ENCODE measurements around the gene PLA2G3. TPM values are rescaled to one million over a fixed set of nuclear protein-coding genes. Genes with fewer than 3 reads are reported as not detected.
A peak's percentile ranks its signal among the peaks of the same experiment; 100 is the strongest.
"Not testable (repeated sequence)": the region's sequence is repeated elsewhere in the genome, so short reads cannot be mapped to it uniquely, and the experiment has no call there.

PLA2G3 gene
- total and polyA plus RNA-seq, 12 donors = 0.09 TPM; not detected in 11

- Histone ChIP-seq H3K27me3 (no peaks in the 10 kb centered on the region), H3K4me1 (replicated peaks in 1 of 2) (peaks cover 6 to 25% of the 10 kb centered on the region in 2 donors), H3K4me3 (no peak overlapping the region), H3K9me3 (replicated peaks in 1 of 3) (no peaks in the 10 kb centered on the region), H3K27ac (no peak overlapping the region), H3K36me3 (replicated peaks in 1 of 2) (no peaks in the 10 kb centered on the region)
- WGBS, 4 donors = 88 to 100% (median 94%) methylated on average over 1 of the region's 1 CpG
- intact Hi-C loops (cut with DNase I) = no loop called here
- DNase-seq = no peak
- TF ChIP-seq CTCF (IDR thresholded peaks at IDR 0.05) (no peak), POLR2A (IDR thresholded peaks at IDR 0.05) (no peak)
These were observed 36.6 kb upstream of the PLA2G3 start for GRCh38 chr22:31176923-31177322.

GRCh38 chr22:31173386-31174145, 33.3 kb upstream of the PLA2G3 start:
- no peak overlapping the region for H3K4me3 ChIP-seq
- TF ChIP-seq CTCF (IDR thresholded peaks at IDR 0.05) (no peak), POLR2A (IDR thresholded peaks at IDR 0.05) (no peak)
- WGBS, 4 donors = 65 to 73% (median 66%) methylated on average over 3 to 5 of the region's 5 CpGs
- no peaks in the 10 kb centered on the region for H3K9me3 ChIP-seq (replicated peaks in 1 of 3)
- H3K36me3 ChIP-seq (replicated peaks in 1 of 2) = peaks cover 0 to 3% of the 10 kb centered on the region in 2 donors
- H3K27me3 ChIP-seq = no peaks in the 10 kb centered on the region
- intact Hi-C loops (cut with DNase I) = no loop called here
- peaks cover 6 to 18% of the 10 kb centered on the region in 2 donors for H3K4me1 ChIP-seq (replicated peaks in 1 of 2)
- no peak for DNase-seq
- peak overlapping the region in 2 of 5 donors; percentile 50 to 53 for H3K27ac ChIP-seq

- H3K4me3 ChIP-seq; H3K9me3 ChIP-seq (replicated peaks in 1 of 3); H3K36me3 ChIP-seq (replicated peaks in 1 of 2); H3K27me3 ChIP-seq; DNase-seq; intact Hi-C loops (cut with DNase I); H3K27ac ChIP-seq: not testable (repeated sequence)
- peaks cover 6 to 25% of the 10 kb centered on the region in 2 donors for H3K4me1 ChIP-seq (replicated peaks in 1 of 2)
- 82 to 94% (median 86%) methylated on average over 8 to 9 of the region's 9 CpGs for WGBS, 4 donors
These were observed 31.4 kb upstream of the PLA2G3 start for GRCh38 chr22:31171734-31172133.

- intact Hi-C loops (cut with DNase I) = no loop called here
- Histone ChIP-seq H3K36me3 (replicated peaks in 1 of 2) (peaks cover 0 to 3% of the 10 kb centered on the region in 2 donors), H3K27me3 (no peaks in the 10 kb centered on the region), H3K4me1 (replicated peaks in 1 of 2) (peaks cover 6 to 25% of the 10 kb centered on the region in 2 donors), H3K27ac (no peak overlapping the region), H3K4me3 (no peak overlapping the region), H3K9me3 (replicated peaks in 1 of 3) (no peaks in the 10 kb centered on the region)
- no peak for DNase-seq
- WGBS, 4 donors = 96 to 100% (median 97%) methylated on average over 4 of the region's 4 CpGs
- TF ChIP-seq CTCF (IDR thresholded peaks at IDR 0.05) = no peak
These were observed 30.7 kb upstream of the PLA2G3 start for GRCh38 chr22:31170971-31171370.

Measured in adrenal gland (tissue), 12 donors.